ENCODE measurements around the gene EME1.
"Not testable (repeated sequence)": the region's sequence is repeated elsewhere in the genome, so short reads cannot be mapped to it uniquely, and the experiment has no call there.

Gene EME1

DNA sequence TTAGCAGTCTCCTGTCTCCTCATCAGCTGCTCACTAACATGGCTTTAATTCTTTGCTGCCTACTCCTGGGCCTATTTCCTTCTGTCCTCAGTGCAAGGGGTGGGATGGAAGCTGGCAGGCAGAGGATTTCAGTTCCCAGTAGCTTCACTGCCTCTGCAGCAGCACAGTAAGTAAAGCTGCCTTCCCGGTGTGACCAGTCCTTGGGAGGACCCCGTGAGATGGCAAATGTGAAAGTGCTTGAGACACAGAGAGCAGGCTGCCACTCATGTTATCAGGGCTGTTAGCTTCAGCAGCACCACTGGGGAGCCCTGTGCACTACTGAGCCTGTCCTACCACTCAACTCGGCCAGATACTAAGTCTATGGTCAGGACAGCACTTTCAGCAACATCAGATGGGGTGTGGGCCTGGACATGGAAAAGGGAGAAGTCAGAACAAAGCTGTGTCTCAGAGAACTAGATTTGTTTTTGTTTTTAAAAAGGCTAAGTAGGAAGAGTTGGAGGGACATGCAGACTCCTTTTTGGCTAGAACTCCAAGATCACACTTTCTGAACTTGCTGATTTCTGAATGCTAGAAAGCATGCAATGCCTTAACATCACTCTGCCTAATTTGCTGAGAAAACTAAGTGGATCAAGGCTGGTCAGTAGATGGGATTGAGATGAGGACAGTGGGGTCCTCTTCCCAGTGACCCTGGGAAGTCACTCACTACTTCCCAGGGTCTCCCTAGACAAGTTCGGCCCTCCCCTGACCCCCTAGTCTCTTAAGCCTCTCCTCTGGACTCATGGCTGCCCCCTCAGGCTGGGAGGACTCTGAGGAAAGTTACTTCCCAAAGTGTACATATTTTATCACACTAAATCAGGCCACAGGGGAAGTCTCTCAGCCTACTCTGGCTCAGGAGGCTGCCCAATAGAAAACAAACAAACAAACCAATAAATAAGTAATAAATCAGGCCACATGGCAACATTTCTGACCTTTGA lies 54.1 kb downstream of the EME1 start:
- peak in 1 of 2 experiments; percentile 45 for DNase-seq

DNA sequence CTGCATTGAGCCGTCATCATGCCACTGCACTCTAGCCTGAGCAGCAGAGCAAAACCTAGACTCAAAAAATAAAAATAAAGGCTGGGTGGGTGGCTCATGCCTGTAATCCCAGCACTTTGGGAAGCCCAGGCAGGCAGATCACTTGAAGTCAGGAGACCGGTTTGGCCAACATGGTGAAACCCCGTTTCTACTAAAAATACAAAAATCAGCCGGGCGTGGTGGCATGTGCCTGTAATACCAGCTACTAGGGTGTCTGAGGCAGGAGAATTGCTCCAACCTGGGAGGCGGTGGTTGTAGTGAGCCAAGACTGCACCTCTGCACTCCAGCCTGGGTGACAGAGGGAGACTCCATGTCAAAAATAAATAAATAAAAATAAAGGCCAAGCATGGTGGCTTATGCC lies 55.1 kb downstream of the EME1 start:
- DNase-seq = not testable (repeated sequence)

- DNase-seq = no peak
Observed at GRCh38 chr17:50428831-50429424, 55.9 kb downstream of the EME1 start.

GRCh38 chr17:50429793-50430192 lies 56.8 kb downstream of the EME1 start:
- no peak for DNase-seq
